ENCODE data around the gene CCDC187.

CCDC187 gene

DNA sequence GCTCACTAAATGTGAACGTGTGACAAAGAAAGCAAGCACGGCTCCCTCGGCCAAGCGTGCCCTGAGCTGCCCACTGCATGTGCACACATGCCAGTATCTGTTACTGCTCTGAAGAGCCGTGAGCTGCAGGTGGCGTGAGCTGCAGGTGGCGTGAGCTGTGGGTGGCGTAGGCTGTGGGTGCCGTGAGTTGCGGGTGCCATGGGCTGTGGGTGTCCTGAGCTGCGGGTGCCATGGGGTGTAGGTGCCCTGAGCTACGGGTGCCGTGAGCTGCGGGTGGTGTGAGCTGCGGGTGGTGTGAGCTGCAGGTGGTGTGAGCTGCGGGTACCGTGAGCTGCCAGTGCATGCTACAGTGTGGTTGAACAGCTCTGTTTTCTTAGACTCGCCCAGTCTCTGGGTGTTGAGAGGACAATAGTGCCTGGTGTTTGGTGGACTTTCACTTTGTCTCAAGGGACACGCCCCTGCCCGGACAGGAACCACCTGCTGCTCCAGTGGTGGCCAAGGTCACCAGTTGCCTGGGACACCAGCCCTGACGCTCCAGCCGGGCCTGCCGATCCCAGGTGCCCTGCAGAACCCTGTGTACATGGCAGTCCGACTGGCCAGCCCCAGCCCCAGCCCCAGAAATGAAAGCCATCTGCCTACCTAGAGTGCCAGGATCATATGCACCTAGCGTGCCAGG is 6.7 kb downstream of the CCDC187 start:
- DNase-seq (ENCODE audit: low spot score): no peak

DNA sequence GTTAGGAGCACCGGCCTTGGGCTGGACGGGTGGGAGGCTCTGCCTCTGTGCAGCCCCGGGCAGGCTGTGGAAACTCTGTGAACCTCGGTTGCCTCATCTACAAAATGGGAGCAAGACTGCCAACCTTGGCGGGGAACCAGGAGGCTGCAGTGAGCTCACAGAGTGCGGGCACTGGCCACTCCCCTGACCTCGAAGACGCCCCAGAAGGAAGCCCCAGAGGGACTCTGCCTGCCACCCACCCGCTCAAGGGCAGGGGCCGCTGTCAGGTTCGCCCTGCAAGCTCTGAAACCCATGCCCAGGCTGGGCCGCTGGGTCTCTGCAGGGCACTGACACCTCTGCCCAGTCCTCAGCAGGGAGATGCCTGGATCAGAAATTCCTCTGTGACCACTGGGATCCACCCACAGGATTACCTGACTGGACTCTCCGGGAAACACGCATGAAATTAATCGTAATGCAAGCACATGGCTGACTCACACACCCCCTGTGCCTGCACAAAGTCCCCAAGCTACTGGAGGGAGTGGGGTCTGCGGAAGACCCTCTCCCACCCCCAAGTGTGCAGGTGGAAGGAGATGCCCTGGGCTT is 7.4 kb downstream of the CCDC187 start:
- DNase-seq (ENCODE audit: low spot score): no peak

DNA sequence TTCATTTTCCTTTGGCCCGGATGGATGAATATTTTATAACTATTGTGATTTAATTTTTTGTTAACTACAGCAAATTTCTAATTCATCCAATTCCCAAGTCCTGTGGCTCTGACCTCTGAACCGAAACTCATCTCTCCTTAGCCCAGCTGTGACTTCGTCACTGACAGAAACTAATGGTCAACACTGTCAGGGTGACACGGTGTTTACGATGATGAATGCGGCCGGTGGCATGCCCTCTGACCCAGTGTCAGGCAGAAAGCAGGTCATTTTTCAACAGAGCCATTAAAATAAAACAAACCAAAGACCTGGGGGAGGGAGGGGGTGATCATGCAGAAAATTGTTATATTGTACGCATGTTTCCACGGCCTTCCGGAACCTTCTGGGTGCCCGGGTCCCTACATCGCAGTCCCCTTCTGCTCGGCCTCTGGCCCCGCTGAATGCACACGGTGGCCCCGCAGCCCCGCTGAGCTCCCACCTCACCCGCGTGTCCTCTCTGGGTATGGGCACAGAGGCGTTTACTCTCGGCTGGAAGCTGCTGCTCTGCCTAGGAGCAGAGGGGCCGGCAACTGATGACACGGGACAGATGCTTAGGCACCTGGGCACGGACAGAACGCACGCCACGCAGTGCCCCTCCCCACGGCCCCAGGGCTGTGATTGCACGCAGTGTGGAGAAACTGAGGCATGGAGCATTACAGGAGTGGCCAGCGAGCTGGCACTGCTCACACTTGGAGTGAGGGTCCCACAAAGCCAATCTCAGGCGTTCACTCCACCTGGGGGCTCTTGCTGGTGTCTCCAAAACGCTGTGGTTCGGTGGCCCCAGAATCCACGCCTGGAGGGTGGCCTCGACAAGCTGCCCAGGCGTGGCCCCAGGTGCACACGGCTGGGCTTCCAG is 8.1 kb downstream of the CCDC187 start:
- no peak for DNase-seq (ENCODE audit: low spot score)

DNA sequence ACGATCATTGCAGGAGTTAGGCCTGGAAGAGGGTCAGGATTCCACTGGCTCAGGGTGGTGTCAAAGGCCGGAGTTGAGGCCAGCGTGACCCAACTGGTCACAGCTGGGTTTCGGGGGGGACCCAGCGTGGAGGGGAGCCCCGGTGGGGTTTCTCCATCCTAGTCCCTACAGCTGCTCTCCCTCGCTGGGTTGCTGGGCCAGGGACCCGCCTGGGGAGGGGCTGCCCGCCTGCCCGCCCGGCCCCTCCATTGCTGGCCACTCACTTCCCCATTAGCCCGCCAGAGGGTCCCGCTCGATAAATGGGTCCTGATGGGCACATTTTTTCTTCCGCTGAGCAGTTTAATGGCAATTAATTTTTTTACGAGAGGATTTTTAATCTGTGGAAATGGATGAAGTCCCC is 8.8 kb downstream of the CCDC187 start:
- DNase-seq (ENCODE audit: low spot score): no peak

DNA sequence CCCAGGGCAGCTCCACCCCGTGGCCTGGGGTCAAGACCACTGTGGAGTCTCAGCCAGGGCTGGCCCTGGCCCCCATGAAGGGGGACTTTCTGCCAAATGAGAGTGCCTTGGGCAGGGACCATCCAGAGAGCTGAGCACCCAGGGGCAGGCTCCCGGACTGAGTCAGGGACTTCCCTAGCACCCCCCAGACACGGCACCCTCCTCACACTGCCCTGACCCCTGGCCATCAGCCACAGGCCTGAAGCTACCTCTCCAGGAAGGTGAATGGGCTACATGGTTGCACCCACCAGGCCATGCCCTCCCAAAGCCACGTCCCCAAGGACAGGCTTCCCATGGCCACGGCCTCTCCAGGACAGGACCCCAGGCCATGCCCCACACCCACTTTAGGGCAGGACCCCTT is 9.5 kb downstream of the CCDC187 start:
- no peak for DNase-seq (ENCODE audit: low spot score)

DNA sequence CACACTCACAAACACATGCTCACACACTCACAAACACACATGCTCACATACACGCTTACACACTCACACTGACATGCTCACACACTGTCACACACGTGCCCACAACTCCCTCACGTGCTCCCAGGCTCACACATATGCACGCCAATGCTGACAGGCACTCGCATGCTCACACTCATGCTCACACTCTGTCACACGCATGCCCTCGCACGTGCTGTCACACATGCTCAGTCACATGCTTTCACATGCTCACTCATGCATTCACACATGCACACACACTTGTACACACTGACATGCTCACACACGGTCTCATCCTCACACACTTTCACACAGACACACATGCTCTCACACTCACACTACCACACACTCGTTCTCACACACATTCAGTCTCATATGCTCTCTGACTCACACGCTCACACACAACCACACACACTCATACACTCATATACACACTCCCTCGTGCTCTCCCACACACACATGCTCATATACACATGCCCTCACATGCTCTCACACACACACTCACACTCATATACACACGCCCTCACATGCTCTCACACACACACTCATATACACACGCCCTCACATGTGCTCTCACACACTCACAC is 10.3 kb downstream of the CCDC187 start:
- DNase-seq (ENCODE audit: low spot score): no peak

DNA sequence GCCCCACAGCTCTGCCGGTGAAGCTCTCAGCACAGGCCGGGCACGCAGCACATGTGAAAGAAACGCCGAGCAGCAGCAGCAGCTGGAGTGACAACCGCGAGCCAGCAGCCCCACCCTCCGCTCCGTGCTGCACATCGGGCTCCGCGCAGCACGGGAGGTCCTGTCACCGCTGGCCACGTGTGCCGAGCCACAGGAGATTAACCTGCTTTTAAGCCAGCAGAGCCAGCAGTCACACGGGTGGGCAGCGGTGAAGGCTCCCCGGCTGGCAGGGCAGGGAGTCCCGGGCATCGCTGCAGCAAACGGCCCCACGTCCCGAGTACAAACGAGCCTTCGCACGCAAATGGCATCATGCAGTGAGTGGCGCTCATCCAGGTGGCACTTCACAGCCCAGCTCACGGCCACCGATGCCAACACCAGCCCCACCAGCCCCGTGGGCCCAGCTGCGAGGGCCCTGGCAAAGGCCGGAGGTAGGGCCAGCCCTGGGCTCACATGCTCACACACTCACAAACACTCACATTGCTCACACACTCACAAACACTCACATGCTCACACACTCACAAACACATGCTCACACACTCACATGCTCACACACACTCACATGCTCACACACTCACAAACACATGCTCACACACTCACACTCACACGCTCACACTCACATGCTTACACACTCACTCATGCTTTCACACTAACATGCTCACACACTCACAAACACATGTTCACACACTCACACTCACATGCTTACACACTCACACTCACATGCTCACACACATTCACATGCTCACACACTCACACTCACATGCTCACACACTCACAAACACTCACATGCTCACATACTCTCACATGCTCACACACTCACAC is 11.1 kb downstream of the CCDC187 start:
- no peak for DNase-seq (ENCODE audit: low spot score)

DNA sequence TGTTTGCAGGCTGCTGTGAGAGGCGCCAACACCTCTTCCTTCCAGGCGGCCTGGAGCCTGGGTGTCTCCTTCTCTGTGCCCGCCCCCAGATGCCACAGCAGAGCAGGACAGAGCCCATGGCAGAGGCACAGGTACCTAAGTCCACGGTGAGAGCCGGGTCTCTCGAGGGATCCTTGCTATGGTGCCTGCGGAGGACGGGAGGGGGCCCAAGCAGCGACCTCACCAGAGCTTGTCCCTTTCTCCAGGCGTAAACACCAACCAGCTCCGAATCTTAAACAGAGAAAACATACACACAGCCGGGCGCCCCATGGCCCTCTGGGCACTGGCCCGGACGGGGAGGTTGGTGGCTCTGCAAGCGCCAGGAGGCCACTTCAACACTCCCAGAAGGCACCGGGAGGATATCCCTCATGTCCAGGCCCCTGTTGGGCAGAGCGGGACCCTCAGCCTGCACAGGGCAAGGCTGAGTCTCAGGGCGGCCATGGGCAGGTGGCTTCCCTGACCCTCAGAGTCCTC is 11.8 kb downstream of the CCDC187 start:
- no peak for DNase-seq (ENCODE audit: low spot score)

DNA sequence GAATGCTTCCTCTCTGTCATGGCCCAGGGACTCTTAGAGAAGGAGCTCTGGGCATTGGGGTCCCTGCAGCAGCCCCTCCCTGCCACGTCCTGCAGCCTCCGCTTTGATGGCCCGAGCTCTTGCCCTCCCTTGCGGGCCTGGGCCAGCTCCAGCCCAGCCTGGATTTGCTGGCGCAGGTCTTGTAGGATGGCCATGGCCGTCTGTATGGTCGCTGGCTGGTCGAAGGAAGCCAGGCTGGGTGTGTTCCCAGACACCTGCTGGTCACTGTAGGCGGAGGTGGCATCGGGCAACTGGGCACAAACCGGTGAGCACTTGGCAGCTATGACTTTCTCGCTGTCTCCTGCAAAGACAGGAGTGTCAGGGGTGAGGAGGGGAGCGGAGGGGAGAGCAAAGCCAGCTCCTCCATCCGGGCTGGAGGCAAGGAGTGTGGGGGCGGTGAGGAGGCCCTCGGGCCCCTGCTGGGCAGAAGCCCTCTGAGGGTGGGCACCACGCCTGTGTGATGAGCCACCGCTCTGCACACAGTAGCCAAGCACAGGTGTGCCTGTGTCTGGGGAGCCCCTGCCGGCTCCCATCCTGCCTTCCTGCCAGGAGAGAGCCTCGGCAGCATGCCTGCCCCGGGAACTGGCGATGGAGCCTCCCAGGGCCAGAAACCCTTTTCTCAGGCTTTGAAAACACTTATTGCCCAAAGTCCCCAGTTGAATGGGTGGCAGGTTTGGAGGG is 12.4 kb downstream of the CCDC187 start:
- DNase-seq (ENCODE audit: low spot score): no peak

DNA sequence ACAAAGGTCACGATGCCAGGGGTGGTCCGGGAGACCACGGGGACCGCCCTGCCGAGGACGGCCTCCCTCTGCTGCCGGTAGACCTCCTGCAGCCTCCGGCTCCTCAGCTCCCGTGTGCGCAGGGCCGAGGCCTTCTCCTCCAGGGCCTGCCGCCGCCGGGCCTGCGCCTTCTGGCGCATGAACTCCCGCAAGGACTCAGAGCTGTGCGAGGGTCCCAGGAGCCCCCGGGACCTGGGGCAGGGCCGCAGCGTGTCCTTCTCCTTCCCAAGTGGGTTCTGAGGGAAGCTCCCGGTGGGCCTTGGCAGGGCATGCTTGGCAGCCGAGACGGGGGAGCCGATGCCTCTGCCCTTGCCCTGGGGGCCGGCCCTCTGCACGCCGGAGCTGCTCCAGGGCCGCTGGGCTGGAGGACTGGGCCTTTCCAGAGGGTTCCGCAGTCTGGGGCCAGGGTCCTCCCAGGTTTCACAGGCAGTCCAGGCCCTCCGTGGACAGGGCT is 13.3 kb downstream of the CCDC187 start:
- no peak for DNase-seq (ENCODE audit: low spot score)

DNA sequence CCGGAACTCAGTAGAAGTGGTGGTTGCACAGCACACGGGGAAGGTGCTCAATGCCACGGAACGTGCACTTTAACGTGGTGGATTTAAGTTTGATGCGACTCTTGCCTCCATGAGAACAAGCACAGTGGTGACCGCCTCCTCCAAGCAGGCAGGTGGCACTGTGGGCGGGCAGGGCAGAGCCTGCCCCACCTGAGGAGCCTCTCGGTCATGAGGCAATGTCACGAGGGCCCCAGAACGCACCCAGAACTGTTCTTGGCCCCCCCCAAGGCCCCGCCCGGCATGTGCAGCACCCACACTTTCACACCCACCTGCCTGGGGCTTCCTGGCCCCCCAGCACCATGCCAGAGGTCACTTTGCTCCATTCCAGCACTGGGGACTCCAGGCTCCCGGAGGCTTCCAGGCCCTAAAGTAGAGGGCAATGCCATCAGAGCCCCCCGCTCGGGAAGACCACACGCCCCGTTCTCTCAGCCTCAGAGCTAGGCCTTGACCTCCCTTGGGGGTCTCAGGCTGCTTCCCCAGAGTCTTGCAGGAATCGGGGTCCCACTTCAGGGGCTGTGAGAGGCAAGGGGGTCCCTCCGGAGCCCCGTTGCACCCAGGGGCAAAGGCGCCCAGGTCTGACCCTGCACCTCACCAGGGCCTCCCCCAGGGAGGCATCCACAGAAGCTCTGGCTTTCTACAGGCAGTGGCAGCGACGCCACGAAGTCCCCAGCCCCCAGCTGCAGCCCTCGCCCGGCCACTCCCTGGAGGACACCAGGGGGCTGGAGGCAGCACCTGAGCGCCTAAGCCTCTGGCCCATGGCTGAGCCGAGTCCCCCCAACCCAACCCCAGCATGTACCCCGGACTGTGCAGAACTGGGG is 14.0 kb downstream of the CCDC187 start:
- no peak for DNase-seq (ENCODE audit: low spot score)

DNA sequence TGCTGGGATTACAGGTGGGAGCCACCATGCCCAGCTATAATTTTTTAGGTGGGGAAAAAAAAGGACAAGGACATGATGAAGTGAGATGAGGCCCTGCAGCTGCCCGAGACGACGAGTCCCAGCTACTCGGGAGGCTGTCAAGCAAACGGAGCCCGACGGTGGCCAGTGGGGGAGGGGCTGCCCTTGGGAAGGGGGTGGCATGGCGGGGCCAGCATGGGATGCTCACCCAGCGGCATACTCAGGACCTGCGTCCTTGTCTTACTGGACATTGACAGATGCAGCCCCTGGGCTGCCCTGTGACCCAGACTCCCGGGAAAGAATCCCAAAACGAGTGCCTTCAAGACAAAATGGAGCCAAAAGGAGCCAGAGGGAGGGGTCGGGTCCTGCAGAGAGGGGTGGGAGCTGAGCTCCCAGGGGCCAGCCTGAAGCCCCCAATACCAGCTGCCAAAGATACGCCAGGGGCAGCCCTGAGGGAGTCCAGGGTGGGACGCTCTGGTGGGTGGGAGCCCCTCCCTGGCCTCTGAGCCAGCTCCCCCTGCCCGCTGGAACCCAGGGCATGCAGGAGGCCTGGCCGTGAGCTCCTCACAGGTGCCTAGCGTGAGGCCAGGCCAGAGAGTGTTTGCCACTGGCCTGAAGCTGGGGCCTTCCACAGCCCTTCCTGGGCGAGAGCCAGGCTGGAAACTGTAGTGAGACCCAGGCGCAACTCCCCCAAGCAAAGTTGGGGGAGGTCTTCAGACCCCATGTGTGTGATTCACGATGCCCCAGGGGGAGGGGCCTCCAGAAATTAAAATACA is 15.7 kb downstream of the CCDC187 start:
- DNase-seq (ENCODE audit: low spot score): no peak

DNA sequence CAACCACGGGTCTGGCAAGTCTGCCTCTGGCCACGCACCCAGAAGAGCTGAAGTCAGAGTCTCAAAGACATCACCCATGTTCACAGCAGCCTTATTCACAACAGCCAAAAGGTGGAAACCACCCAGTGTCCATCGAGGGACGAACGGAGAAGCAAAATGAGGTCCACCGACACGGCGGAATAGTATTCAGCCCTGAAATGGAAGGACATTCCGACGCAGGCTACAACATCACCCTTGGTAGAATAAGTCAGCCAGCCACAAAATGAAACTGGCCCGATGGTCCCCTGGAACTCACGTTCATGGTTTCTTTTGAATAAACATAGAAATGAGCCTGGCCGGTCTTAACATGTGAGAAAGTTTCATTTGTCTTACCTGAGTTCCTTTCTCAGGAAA is 16.9 kb downstream of the CCDC187 start:
- no peak for DNase-seq (ENCODE audit: low spot score)

DNA sequence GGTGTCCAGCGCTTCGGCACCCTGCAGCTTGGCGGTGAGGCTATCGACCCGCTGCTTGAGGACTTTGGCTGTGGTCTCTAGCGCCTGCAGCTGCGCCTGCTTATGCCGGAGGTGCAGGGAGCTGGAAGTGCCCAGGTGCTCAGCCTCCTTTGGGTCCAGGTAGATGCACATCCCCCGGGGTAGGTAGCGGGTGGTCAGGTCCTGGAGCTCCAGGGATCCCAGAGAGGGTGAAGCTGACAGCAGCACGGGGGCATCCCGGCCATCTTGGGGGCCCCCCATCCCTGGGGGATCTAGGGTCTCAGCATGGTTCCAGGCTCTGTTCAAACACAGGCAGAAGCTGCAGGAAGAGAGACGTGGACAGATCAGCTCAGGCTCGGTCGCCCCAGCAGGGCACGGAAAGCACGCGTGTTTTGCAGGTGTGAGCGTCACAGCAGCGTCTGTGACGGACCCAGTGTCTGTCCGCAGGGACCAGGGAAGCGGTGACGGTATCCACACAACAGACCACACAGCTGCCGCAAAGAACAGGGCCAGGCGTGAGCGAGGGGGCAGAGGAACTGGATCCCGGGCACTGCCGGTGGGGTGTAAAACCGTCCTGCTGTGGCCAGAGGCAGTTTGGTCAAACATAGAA is 17.4 kb downstream of the CCDC187 start:
- no peak for DNase-seq (ENCODE audit: low spot score)

DNA sequence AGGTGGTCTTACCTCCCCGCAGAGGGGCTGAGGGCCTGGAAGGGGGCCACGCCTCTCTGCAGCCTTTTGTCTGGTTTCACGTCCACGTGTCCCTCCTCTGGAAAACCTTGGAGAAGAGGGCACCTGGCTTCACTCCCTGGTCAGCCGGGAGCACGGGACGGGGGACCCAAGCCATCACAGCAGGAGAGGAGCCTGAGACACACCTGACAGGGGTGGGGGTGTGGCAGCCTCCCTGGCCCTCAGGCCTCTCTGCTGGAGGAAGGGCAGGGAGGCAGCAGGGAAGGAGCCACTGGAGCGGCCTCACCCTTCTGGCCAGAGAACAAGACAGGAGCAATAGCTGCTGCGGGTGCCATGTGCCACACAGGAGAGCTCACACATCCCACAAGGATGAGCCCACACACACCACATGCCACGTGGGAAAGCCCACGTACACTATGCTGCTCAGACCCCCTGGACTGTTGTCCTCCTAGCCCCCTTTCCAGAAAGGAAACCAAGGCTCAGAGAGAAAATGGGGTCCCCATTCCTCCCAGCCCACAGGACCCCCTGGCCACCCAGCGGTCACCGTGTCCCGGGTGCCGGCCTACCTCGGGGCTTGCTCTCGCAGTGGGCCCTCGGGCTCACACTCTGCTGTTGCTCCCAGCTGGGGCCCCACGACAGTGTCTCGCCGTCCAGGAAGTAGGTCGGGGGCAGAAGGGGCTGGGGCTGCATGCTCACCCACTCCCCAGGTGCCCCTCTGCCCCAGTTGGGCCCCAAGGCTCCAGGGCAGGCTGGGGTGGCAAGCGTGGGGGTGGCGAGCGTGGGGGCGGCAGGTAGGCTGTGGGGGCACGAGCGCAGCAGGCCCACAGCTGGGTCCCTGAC is 18.2 kb downstream of the CCDC187 start:
- no peak for DNase-seq (ENCODE audit: low spot score)

DNA sequence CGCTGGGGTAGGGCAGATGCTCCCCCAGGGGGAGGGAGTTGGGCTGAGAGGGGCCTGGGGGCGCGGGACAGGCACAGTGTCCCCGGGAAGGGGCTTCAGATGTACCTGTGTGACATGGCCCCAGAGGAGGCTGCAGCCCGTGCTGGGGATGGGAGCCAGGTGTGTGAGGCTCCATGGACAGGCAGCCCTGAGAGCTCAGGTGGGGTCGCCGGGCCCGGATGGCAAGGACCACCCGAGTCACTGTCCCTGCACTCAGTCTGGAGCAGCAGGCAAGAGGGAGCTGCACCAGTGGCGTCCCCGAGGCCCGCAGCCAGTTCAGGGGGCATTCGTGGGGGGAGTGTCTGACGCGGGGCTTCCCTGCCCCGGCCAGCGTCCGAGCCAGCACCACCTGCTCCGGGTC is 18.9 kb downstream of the CCDC187 start:
- no peak for DNase-seq (ENCODE audit: low spot score)

DNA sequence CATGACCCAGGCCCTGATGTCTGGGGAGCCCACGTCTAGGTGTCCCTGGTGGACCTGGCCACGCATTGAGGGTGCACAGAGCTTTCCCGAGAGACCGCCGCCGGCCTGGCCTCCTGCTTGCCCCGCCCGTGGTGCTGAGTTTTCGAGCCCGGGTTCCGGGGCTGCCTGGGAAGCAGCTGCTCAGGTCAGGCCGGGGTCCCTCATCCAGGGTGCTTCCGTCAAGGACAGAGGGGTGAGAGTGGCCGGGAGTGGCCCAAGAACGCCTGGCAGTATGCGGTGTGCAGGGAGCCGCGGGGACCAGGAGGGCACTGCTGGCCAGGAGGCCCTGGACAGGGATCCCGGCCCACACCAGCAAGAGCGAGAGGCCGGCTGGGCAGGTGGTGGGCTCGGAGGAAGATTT is 19.6 kb downstream of the CCDC187 start:
- DNase-seq (ENCODE audit: low spot score): no peak
